ENCODE data around the gene SKA3.
"Not testable (repeated sequence)": the region's sequence is repeated elsewhere in the genome, so short reads cannot be mapped to it uniquely, and the experiment has no call there.

The SKA3 gene

GRCh38 chr13:21176982-21177284 is 581 bp upstream of the SKA3 start:
- TF ChIP-seq, protein P1, sequence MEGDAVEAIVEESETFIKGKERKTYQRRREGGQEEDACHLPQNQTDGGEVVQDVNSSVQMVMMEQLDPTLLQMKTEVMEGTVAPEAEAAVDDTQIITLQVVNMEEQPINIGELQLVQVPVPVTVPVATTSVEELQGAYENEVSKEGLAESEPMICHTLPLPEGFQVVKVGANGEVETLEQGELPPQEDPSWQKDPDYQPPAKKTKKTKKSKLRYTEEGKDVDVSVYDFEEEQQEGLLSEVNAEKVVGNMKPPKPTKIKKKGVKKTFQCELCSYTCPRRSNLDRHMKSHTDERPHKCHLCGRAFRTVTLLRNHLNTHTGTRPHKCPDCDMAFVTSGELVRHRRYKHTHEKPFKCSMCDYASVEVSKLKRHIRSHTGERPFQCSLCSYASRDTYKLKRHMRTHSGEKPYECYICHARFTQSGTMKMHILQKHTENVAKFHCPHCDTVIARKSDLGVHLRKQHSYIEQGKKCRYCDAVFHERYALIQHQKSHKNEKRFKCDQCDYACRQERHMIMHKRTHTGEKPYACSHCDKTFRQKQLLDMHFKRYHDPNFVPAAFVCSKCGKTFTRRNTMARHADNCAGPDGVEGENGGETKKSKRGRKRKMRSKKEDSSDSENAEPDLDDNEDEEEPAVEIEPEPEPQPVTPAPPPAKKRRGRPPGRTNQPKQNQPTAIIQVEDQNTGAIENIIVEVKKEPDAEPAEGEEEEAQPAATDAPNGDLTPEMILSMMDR (IDR thresholded peaks at IDR 0.05; ENCODE audit: control insufficient read depth, extremely low read depth, insufficient read depth), result no peak
- H3K4me3 ChIP-seq (ENCODE audit: low read depth, low read length), result peak overlapping the region; percentile 68
- DNase-seq (ENCODE audit: low read depth), result no peak

DNA sequence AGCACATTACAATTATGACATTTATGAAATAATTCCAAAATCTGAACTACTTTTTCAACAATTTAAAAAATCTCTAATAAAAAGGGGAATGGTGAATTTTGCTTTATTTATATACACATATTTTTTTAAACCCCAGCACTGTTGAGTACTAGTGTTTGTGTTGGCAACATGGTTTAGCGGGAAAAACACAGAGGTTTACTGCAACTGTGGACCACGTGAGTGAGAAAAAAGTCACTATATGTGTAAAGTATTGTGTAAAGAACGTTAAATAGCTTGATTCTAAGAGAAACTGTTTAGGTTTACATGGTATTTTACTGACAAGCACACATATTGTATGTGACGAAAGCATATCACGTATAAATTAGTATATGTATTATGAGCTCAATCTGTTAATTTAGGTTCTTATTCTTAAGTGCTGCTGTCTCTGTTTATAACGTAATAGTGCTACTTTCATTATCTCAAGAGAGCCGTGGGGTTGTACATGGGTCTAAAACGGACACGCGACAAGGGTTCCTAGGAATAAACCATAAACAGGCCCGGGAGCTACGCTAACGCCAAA is 617 bp downstream of the SKA3 start:
- DNase-seq (ENCODE audit: low read depth), result no peak
- TF ChIP-seq, protein P1 (IDR thresholded peaks at IDR 0.05; ENCODE audit: control insufficient read depth, extremely low read depth, insufficient read depth), result no peak
- H3K4me3 ChIP-seq (ENCODE audit: low read depth, low read length), result peak overlapping the region; percentile 68

- H3K4me3 ChIP-seq (ENCODE audit: low read depth, low read length); DNase-seq (ENCODE audit: low read depth): not testable (repeated sequence)
Measured at GRCh38 chr13:21173767-21174166, 2.6 kb downstream of the SKA3 start.

GRCh38 chr13:21171420-21171819 is 4.9 kb downstream of the SKA3 start:
- TF ChIP-seq, protein P1 (IDR thresholded peaks at IDR 0.05; ENCODE audit: control insufficient read depth, extremely low read depth, insufficient read depth), result no peak
- no peak overlapping the region for H3K4me3 ChIP-seq (ENCODE audit: low read depth, low read length)
- no peak for DNase-seq (ENCODE audit: low read depth)

DNA sequence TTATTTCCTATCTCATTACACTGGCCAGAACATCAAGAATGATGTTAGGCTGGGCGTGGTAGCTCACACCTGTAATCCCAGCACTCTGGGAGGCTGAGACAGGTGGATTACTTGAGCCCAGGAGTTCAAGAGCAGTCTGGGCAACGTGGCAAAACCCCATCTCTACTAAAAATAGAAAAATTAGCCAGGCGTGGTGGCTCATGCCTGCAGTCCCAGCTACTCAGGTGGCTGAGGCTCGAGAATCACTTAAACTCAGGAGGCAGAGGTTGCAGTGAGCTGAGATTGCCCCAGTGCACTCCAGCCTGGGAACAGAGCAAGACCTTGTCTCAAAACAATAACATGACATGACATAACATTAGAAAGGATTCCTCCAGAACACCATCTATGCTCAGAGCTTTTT is 10.7 kb downstream of the SKA3 start:
- not testable (repeated sequence) for H3K4me3 ChIP-seq (ENCODE audit: low read depth, low read length); DNase-seq (ENCODE audit: low read depth)

DNA sequence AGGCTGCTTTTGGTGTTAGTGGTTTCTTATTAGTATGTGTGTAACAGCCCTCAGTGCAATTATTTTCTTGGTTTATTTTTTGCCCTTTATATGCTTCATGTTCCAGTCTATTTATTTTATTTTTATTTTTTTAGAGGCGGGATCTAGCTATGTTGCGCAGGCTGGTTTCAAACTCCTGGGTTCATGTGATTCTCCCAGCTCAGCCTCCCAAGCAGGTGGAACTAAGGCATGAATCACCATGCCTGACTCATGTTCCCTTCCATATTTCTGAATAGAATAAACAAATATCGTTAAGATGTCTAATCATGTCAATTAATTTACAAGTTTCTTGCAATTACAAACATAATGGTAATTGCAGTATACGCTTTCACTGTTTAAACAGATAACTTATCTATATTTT is 11.7 kb downstream of the SKA3 start:
- peak; percentile 68 for DNase-seq (ENCODE audit: low read depth)
- TF ChIP-seq, protein P1 (IDR thresholded peaks at IDR 0.05; ENCODE audit: control insufficient read depth, extremely low read depth, insufficient read depth), result no peak
- H3K4me3 ChIP-seq (ENCODE audit: low read depth, low read length), result no peak overlapping the region

- DNase-seq (ENCODE audit: low read depth), result no peak
- TF ChIP-seq, protein P1 (IDR thresholded peaks at IDR 0.05; ENCODE audit: control insufficient read depth, extremely low read depth, insufficient read depth), result no peak
- no peak overlapping the region for H3K4me3 ChIP-seq (ENCODE audit: low read depth, low read length)
Measured at GRCh38 chr13:21152251-21152899, 24.0 kb downstream of the SKA3 start.

DNA sequence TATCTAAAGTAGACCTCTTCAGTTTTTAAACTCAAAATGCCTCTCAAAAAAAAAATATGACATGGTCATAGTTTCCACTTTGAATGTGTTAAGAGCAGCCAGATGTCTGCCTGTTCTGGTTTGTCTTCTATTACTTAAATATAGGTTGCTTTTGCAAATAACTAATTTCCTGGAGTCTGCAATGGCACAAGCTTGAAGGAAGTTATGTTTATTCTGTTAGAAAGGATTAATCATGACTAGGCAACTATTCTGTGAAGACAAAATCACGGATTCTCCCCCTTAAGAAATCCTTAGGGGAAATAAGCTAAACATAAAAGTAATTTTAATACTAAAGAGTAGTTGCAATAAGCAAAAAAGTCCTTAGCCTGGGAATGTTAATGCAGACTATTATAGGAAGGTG is 26.3 kb downstream of the SKA3 start:
- DNase-seq (ENCODE audit: low read depth), result no peak
- TF ChIP-seq, protein P1 (IDR thresholded peaks at IDR 0.05; ENCODE audit: control insufficient read depth, extremely low read depth, insufficient read depth), result no peak
- no peak overlapping the region for H3K4me3 ChIP-seq (ENCODE audit: low read depth, low read length)

Measured in LNCaP clone FGC (cell line).